ENCODE results near the gene SKOR2. TPM values are rescaled to one million over a fixed set of nuclear protein-coding genes. Genes with fewer than 3 reads are reported as not detected.
A peak's percentile ranks its signal among the peaks of the same experiment; 100 is the strongest.

The SKOR2 gene
- total and polyA plus RNA-seq, 2 of the 13 experiments (the other 11 are each of a cell fraction or from before 2014, with no cell fraction given): not detected

DNA sequence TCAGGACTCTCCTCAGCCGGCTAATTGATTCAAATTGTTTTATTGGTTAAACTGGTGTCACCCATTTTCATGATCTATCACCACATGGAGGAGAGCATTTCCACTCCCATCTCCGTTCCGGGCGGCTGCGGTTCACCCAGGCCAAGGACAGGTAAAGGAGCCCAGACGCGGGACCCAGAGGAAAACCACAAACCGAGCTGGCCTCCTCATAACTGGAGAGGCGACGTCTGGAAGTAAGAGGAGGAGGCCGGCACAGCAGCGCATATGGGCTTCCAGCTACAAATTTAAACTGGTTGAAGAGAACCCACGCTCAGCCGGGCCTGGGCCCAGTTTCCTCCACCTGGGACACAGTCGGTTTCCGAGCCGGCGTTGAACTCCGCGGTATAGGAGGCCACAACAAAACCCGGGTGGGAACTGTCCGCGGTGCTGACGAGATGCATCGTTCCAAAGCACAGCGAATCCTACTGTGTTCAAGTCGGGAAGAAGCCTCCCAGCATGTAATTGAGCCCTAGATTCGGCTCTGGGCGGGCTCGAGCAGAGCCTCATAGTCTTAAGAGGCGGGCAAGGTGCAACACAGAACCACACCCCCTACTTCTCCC, 3.0 kb upstream of the SKOR2 start (continued):
- TF ChIP-seq, protein P1, sequence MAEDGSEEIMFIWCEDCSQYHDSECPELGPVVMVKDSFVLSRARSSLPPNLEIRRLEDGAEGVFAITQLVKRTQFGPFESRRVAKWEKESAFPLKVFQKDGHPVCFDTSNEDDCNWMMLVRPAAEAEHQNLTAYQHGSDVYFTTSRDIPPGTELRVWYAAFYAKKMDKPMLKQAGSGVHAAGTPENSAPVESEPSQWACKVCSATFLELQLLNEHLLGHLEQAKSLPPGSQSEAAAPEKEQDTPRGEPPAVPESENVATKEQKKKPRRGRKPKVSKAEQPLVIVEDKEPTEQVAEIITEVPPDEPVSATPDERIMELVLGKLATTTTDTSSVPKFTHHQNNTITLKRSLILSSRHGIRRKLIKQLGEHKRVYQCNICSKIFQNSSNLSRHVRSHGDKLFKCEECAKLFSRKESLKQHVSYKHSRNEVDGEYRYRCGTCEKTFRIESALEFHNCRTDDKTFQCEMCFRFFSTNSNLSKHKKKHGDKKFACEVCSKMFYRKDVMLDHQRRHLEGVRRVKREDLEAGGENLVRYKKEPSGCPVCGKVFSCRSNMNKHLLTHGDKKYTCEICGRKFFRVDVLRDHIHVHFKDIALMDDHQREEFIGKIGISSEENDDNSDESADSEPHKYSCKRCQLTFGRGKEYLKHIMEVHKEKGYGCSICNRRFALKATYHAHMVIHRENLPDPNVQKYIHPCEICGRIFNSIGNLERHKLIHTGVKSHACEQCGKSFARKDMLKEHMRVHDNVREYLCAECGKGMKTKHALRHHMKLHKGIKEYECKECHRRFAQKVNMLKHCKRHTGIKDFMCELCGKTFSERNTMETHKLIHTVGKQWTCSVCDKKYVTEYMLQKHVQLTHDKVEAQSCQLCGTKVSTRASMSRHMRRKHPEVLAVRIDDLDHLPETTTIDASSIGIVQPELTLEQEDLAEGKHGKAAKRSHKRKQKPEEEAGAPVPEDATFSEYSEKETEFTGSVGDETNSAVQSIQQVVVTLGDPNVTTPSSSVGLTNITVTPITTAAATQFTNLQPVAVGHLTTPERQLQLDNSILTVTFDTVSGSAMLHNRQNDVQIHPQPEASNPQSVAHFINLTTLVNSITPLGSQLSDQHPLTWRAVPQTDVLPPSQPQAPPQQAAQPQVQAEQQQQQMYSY (CRISPR knock-in tag; IDR thresholded peaks at IDR 0.05): 0 out of 2 replicates have a peak, but pooled peaks have one; percentile 38
- TF ChIP-seq ZNF484 (CRISPR knock-in tag; IDR thresholded peaks at IDR 0.05; ENCODE audit: borderline replicate concordance, low read depth) (no peak), RXRB (CRISPR knock-in tag; IDR thresholded peaks at IDR 0.05; ENCODE audit: borderline replicate concordance) (no peak), ZNF3 (CRISPR knock-in tag; IDR thresholded peaks at IDR 0.05) (no peak), CCDC6 (CRISPR knock-in tag; IDR thresholded peaks at IDR 0.05) (no peak), EHMT2 (IDR thresholded peaks at IDR 0.05; ENCODE audit: borderline replicate concordance, low read depth, low read length) (peak; percentile 96; the same call in 1 of the 2 replicates), ZNF558 (CRISPR knock-in tag; IDR thresholded peaks at IDR 0.05; ENCODE audit: borderline replicate concordance) (no peak), SMAD3 (CRISPR knock-in tag; IDR thresholded peaks at IDR 0.05) (no peak; the same call in 1 of the 2 replicates), ZNF713 (CRISPR knock-in tag; IDR thresholded peaks at IDR 0.05) (no peak), FOSL2 (CRISPR knock-in tag; IDR thresholded peaks at IDR 0.05) (peak; percentile 11; the same call in 1 of the 2 replicates), HMGA1 (CRISPR knock-in tag; conservative IDR thresholded peaks at IDR 0.05) (no peak), MED8 (CRISPR knock-in tag; IDR thresholded peaks at IDR 0.05; ENCODE audit: insufficient replicate concordance) (no peak), WIZ (CRISPR knock-in tag; IDR thresholded peaks at IDR 0.05) (peak; percentile 79; the same call in 1 of the 2 replicates), NFATC3 (CRISPR knock-in tag; IDR thresholded peaks at IDR 0.05) (no peak), SMYD3 (CRISPR knock-in tag; IDR thresholded peaks at IDR 0.05) (no peak), YEATS2 (CRISPR knock-in tag; IDR thresholded peaks at IDR 0.05; ENCODE audit: borderline replicate concordance) (no peak)
- TF ChIP-seq, protein P2, sequence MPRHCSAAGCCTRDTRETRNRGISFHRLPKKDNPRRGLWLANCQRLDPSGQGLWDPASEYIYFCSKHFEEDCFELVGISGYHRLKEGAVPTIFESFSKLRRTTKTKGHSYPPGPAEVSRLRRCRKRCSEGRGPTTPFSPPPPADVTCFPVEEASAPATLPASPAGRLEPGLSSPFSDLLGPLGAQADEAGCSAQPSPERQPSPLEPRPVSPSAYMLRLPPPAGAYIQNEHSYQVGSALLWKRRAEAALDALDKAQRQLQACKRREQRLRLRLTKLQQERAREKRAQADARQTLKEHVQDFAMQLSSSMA (CRISPR knock-in tag; IDR thresholded peaks at IDR 0.05): no peak
- TF ChIP-seq, protein P3, sequence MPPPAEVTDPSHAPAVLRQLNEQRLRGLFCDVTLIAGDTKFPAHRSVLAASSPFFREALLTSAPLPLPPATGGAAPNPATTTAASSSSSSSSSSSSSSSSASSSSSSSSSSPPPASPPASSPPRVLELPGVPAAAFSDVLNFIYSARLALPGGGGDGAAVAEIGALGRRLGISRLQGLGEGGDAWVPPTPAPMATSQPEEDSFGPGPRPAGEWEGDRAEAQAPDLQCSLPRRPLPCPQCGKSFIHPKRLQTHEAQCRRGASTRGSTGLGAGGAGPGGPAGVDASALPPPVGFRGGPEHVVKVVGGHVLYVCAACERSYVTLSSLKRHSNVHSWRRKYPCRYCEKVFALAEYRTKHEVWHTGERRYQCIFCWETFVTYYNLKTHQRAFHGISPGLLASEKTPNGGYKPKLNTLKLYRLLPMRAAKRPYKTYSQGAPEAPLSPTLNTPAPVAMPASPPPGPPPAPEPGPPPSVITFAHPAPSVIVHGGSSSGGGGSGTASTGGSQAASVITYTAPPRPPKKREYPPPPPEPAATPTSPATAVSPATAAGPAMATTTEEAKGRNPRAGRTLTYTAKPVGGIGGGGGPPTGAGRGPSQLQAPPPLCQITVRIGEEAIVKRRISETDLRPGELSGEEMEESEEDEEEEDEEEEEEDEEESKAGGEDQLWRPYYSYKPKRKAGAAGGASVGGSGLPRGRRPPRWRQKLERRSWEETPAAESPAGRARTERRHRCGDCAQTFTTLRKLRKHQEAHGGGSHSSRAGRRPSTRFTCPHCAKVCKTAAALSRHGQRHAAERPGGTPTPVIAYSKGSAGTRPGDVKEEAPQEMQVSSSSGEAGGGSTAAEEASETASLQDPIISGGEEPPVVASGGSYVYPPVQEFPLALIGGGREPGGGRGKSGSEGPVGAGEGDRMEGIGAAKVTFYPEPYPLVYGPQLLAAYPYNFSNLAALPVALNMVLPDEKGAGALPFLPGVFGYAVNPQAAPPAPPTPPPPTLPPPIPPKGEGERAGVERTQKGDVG (CRISPR knock-in tag; IDR thresholded peaks at IDR 0.05; ENCODE audit: borderline replicate concordance): no peak
- TF ChIP-seq, protein P4, sequence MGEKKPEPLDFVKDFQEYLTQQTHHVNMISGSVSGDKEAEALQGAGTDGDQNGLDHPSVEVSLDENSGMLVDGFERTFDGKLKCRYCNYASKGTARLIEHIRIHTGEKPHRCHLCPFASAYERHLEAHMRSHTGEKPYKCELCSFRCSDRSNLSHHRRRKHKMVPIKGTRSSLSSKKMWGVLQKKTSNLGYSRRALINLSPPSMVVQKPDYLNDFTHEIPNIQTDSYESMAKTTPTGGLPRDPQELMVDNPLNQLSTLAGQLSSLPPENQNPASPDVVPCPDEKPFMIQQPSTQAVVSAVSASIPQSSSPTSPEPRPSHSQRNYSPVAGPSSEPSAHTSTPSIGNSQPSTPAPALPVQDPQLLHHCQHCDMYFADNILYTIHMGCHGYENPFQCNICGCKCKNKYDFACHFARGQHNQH (CRISPR knock-in tag; IDR thresholded peaks at IDR 0.05): no peak

Measured in HepG2 (cell line).